ENCODE data around the gene RGL4. TPM values are rescaled to one million over a fixed set of nuclear protein-coding genes. Genes with fewer than 3 reads are reported as not detected.
"Not testable (repeated sequence)": the region's sequence is repeated elsewhere in the genome, so short reads cannot be mapped to it uniquely, and the experiment has no call there.

The RGL4 gene
- total and polyA plus RNA-seq, 2 of the 13 experiments (the other 11 are each of a cell fraction or from before 2014, with no cell fraction given) = not detected

- no peak for TF ChIP-seq ZNF766 (CRISPR knock-in tag; IDR thresholded peaks at IDR 0.05; ENCODE audit: borderline replicate concordance)
- TF ChIP-seq, protein P1, sequence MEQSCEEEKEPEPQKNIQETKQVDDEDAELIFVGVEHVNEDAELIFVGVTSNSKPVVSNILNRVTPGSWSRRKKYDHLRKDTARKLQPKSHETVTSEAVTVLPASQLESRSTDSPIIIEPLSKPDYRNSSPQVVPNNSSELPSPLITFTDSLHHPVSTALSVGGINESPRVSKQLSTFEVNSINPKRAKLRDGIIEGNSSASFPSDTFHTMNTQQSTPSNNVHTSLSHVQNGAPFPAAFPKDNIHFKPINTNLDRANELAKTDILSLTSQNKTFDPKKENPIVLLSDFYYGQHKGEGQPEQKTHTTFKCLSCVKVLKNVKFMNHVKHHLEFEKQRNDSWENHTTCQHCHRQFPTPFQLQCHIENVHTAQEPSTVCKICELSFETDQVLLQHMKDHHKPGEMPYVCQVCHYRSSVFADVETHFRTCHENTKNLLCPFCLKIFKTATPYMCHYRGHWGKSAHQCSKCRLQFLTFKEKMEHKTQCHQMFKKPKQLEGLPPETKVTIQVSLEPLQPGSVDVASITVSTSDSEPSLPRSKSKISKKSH (CRISPR knock-in tag; IDR thresholded peaks at IDR 0.05; ENCODE audit: borderline replicate concordance) = no peak
- TF ChIP-seq LRRFIP1 (CRISPR knock-in tag; conservative IDR thresholded peaks at IDR 0.05) = no peak
- no peak for TF ChIP-seq MLLT10 (CRISPR knock-in tag; IDR thresholded peaks at IDR 0.05)
- no peak for TF ChIP-seq RNF2 (conservative IDR thresholded peaks at IDR 0.05; ENCODE audit: low read depth)
- no peak for TF ChIP-seq ZNF563 (CRISPR knock-in tag; IDR thresholded peaks at IDR 0.05)
- no peak for TF ChIP-seq ZNF607 (CRISPR knock-in tag; IDR thresholded peaks at IDR 0.05; ENCODE audit: borderline replicate concordance)
These were observed at the start of gene RGL4 (continued) for GRCh38 chr22:23690713-23691112.

- 97% methylated on average over 7 of the region's 7 CpGs for WGBS (ENCODE audit: low lambda C conversion rate)
- ATAC-seq; CTCF ChIA-PET (ENCODE audit: low intra/inter-chr PET ratio, low total read pairs); H2AFZ ChIP-seq (ENCODE audit: low read length); H4K20me1 ChIP-seq (ENCODE audit: insufficient read depth, low read length); H3K4me1 ChIP-seq (ENCODE audit: insufficient read depth, low read length); H3K9ac ChIP-seq (ENCODE audit: insufficient read depth, low read depth, low read length); in situ Hi-C loops (cut with HindIII; ENCODE audit: extremely low pct_ligation_motif_present, low pct_unique_long_range_greater_than_20kb); FAIRE-seq; H3K9me3 ChIP-seq (ENCODE audit: low read length); H3K4me3 ChIP-seq (replicated peaks in 1 of 3; ENCODE audit: insufficient read depth in 1 of 3, low read depth in 2 of 3, low read length in 3 of 3); BruUV-seq (replicated peaks); H3K79me2 ChIP-seq (ENCODE audit: insufficient read depth, low read length); H3K4me2 ChIP-seq (ENCODE audit: low read depth, low read length); DNase-seq (ENCODE audit: low spot score); intact Hi-C loops (cut with micrococcal nuclease; ENCODE audit: unreplicated experiment); H3K27me3 ChIP-seq (ENCODE audit: control insufficient read depth in 1 of 2, insufficient read depth in 2 of 2, low read length in 2 of 2); H3K36me3 ChIP-seq (replicated peaks in 1 of 2; ENCODE audit: control insufficient read depth in 1 of 2, insufficient read depth in 2 of 2, low read length in 2 of 2); POLR2A ChIA-PET; H3K27ac ChIP-seq (ENCODE audit: extremely low read length, insufficient read depth, low read length): not testable (repeated sequence)
These were observed 44.3 kb upstream of the RGL4 start for GRCh38 chr22:23646526-23646925.
